HG03108 (cell line): ENCODE data around the gene RCL1.

Experiments used
- ATAC-seq: cut with Tn5 transposase; IDR thresholded peaks from one replicate; pipeline ENCODE4 v1.9.1; 2021; ENCODE audit warnings: moderate library complexity; ENCODE audit not compliant: unreplicated experiment

Gene RCL1

DNA sequence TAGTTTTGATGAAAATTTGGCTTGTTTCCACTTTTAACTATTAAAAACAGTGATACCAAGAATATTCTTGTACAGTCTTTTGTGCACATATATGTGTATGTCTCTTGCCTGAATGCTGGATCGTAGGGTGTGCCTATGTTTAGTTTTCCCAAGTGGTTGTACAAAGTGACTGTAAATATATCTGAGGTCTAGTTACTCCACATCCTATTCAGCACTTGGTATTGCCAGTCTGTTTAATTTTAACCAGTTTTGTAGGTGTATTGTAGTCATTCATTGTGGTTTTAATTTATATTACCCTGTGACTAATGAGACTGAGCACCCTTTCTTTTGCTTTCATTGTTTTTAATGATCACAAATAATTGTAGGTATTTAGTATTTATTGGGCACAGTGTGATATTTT lies 17.8 kb downstream of the RCL1 start:
- ATAC-seq, result no peak

DNA sequence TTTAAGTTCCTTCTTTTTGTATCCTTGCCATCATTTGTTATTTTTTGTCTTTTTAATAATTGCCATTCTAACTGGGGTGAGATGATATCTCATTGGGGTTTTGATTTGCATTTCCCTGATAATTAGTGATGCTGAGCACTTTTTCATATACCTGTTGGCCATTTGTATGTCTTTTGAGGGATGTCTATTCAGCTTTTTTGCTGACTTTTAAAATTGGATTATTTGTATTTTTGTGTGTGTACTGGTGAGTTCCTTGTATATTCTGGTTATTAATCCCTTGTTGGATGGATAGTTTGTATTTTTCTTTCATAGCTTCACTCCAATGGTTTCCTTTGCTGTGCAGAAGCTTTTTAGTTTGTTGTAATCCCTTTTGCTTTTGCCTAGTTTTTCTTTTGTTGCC lies 19.1 kb downstream of the RCL1 start:
- no peak for ATAC-seq

DNA sequence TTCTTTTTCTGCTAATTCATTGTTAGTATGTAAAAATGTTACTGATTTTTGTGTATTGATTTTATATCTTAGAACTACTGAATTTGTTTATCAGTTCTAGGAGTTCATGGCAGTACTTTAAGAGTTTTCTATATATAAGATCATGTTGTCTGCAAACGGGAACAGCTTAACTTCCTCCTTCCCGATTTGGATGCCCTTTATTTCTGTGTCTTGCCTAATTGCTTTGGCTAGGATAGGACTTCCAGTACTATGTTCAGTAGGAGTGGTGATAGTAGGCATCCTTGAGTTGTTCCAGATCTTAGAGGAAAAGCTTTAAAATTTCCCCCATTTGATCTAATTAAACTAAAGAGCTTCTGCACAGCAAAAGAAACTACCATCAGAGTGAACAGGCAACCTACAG lies 20.1 kb downstream of the RCL1 start:
- no peak for ATAC-seq

DNA sequence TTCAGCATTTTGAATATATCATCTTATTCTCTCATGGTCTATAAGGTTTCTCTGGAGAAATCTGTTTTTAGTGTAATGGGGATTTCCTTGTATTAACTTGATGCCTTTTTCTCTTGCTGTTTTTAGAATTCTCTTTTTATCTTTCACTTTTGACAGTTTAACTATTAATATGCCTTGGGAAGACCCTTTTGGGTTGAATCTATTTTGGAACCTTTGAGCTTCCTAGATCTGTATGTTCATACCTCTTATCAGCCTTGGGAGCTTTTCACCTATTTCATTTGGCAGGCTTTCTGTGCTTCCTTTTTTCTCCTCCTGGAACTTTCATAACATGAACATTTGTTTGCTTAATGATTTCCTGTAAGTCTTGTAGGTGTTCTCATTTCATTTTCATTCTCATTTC lies 22.2 kb downstream of the RCL1 start:
- peak; percentile 66 for ATAC-seq

DNA sequence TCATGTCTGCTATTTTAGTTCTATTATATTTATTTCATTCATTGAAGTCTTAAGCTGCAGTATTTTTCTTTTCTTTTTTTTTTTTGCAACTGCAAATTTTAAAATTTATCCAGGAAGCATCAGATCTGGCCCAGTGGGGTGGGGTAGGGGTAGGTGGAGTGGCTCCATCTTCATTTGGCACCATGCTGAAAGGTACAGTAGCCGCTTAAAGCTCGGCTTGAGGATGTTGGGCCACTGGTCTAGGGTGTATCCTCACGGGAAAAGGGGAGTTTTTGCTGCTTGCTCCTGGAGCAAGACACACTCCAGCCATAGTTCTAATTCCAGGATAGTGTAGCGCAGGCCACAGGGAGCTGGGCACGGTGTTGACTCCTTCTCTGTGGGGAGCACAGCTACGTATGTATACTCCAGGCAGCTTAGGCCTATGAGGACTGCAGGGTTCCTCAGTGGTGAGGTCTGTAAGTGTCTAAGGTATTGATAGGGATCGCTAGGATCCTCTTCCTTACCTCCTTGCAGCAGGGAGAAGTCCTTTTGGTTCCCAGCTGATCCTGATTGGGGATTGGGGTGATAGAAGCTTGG lies 22.7 kb downstream of the RCL1 start:
- ATAC-seq, result no peak

DNA sequence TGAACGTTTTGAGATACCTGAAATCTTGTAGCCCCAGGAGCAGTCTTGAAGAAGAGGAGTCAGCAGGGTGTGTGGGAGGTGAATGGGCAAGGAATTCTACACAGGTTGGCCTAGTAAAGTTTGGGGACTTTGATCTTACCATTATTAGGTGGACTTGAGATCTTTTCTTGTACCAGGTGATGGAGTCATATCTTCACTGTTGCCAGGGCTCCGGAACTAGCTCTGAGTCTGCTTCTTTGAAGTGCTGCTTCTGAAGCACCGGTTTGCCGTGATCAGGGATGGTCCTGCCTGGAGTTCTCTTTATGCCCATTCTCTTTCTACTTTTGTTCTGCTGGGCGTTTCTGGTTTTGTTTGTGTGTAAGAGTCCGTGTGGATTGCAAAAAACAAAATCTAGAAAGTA lies 27.4 kb downstream of the RCL1 start:
- ATAC-seq, result no peak

DNA sequence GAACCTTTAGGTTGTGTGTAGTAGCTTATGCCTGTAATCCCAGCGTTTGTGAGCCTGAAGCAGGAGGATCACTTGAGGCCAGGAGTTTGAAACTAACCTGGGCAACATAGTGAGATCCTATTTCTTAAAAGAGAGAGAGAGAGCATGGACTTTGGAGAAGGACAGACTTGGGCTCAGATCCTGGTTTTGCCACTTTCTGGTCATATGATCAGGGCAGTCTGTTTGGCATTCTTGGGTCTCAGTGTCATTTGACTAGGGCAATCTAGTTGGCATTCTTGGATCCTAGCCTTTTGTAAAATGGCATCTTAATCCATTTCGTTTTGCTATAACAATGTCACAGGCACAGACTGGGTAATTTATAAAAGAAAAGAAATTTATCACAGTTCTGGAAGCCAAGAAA lies 28.4 kb downstream of the RCL1 start:
- no peak for ATAC-seq

DNA sequence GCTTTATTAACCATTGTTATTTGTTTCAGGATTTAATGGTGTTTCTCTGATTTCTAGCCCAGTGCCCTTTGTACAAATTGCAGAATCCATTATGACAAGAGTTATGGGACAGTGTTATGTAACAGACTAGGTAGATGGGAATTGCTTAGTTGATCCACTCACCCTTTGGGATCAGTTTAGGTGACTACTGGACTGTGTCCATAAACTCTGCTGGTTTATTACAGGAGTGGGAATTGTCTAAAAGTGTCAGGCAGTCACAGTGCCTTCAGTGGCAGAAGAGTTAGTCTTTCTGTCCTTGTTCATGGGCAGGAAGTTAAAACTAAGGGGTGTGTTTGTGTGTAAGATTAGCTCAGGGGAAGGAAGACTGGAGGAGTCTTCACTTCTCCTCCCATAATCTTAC lies 29.3 kb downstream of the RCL1 start:
- ATAC-seq, result no peak

DNA sequence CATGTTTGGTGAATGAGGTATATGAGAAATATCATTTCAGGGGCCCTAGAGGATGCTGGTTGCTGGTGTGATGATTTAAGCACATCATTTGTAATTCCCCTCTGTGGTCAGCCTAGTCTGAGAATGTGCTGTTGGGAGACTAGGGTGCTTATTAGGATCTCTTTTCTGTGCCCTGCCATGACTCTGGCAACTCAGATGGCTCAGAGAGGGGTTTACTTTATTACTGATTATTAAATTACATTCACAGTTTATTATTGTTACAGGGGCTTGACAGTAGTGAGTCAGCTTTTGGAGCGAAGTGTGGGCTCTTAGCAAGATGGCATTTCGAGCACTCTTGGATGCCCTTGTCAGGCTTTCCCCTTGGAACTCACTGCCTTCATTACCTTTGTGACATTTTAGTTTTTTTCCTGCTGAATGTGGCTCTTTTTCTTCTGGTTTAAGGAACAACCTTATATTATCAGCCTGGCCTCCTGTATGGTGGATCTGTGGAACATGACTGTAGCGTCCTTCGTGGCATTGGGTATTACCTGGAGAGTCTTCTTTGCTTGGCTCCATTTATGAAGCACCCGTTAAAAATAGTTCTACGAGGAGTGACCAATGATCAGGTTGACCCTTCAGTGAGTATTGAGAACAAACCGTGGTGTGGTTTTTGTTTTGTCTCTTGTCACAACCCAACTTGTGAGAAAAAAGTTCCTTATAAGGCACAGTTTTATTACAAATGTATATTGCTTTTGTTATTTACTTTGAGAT lies 33.8 kb downstream of the RCL1 start:
- ATAC-seq, result no peak

DNA sequence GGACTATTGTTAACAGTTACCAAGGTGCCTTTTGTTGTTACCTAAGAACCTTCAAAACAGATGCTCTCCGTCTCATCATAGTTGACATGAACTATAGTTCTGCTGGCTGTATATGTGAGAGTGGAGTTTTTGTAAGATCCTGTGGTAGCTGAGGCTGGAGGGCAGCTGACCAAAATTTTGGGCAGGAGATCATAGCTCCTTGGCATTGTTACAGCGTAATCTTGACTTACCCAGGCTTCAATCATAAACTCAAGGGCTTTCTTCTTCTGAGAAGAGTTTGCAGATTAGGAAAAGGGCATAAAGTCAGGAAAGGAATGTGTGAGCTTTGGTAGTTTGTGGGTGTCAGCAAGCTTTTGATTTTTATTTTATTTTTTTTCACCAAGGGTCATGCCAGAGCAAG lies 34.5 kb downstream of the RCL1 start:
- no peak for ATAC-seq

DNA sequence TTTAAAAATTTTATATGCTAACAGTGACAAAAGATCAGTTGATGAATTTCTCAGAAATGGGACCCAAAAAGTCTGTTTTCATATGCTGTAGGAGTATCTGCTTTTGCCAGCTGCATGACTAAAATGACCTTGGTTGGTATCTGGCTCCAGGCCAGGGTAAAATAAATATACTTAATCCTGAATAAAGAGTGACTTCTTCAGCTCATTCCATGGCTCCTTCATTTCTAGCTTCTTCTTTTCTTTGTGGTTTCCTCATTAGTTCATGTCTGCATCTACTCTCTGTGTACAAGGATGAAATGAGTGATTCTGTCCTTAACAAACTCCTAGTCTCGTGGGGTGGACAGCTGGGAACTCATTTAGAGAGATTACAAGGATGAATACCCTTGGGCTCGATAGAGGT lies 36.0 kb downstream of the RCL1 start:
- no peak for ATAC-seq

DNA sequence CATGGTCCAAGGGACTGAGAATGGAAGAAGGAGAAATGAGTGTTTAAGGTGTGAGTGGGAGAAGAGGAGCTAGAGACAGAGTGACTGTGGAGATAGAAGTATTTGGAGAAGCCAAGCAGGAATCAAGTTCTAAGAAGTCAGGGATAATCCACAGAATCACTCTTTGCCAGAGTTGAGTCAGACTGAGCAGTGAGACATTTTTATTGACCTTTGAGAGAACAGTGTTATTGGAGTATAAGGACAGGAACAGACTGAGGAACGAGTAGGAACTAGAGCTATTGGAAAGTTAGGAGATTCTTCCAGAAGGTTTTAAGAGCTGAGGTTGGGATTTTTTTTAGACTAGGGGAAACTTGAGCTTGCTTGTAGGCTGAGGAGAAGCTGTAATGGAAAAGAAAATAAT lies 37.2 kb downstream of the RCL1 start:
- ATAC-seq, result no peak

DNA sequence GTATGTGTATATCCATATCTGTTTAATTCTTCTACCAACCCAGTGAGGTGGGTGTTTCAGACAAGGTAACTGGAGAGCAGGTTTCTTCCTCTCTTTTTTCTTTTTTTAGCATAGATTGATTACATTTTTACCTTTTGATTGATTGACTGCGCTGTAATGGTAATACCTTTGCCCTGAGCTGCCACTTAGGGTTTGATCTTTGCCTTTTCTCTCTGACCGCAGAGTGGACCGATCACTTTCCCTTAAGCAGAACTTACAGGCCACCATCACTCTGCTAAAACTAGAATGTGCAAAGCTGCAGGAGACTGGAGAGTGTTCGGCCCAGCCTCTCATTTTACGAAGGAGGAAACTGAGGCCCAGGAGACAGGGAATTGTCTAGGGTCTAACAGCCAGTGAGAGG lies 38.0 kb downstream of the RCL1 start:
- ATAC-seq, result no peak

DNA sequence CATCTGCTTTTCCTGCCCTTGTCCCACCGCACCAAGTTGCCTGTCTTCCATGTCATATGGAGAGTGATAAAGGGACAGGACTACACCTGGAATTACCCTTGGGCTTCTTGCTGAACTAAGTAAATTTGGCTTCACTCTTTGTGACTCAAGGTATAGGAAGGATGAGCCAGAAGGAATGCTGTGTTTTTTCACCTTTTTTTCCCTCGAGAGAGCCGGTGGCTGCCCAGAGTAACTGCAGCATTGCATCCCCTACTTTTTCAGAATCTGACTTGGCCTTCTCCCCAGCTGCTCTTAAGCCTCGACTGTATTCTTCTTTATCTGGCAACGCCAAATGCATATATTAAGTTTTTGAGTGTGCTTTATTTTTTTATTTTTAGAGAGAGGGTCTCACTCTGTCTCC lies 38.4 kb downstream of the RCL1 start:
- ATAC-seq, result no peak

DNA sequence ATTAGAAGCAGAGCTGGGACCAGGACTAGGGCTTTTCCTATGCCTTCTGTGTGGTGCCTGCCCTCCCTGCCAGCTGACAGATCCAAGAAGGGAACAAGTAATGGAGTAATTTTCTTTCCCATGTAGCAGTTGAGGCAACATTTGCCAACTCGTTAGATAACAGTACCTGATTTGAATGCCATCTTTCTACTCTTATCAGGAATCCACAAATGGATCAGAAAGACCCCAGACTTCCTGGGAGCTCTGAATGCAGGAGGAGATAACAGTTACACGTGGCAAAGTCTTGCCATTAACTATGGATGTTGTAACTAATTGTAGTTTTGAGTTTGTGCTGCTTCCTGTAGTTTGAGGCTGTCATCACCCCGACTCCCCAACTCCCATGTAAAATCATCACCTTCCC lies 39.2 kb downstream of the RCL1 start:
- no peak for ATAC-seq

DNA sequence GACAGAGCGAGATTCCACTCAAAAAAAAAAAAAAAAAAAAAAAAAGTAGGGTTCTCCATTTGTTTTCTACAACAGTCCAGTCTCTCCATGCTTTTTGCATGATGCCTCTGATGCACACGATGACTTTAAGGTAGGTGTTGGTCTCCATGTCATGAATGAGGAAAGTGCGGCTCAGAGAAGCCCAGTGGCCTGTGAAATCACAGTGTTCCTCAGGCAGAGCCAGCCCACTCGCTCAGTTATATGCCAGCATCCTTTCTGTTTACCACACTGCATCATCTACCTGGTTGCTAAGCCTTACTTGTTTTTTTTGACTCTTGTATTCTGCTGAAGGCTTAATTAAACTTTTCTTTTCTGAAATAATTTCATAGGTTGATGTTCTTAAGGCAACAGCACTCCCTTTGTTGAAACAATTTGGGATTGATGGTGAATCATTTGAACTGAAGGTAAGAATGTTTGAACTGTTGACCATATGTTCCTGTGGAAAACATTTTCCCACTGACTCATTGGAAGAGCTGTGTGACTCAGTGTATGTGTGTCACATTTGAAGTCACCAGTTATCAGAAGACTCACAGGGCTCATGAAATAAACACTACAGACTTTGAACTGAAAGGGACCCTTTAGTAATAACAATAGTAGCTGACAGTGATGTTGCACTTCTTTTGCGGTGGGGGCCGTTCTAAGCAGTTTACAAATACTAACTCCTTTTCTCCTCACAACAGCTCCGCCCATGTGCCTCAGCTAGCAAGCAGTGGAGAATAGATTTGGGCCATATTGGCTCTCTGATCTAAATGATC lies 40.2 kb downstream of the RCL1 start:
- no peak for ATAC-seq

DNA sequence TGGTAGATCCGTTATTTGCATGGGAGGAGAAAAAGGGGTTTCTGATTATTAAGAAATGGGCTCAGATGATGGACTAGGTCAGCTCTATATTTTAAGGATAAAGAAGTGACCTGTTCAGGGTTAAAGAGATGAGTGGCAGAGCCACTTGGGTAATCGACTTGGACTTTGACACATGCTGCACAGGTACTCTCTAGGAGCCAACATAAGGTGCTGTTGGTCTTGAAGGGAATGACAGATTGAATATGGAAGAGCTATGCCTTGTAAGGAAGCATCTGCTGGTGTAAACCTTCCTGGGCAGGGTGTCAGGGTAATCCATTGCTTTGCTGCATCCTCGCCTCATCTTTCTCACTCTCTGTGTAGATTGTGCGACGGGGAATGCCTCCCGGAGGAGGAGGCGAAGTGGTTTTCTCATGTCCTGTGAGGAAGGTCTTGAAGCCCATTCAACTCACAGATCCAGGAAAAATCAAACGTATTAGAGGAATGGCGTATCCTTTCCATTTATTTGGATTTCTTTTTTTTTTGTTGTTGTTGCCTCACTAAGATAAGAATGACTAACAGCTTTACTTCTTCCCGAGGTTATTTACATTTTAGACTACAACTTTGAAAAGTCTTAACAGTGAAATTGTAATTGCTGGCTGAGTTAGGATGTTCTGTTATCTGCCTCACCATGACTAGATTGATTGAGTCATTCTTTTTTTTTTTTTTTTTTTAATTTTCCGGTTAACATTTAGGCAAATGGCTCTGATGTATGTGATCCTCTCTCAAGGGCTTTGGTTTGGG lies 41.2 kb downstream of the RCL1 start:
- ATAC-seq, result no peak

DNA sequence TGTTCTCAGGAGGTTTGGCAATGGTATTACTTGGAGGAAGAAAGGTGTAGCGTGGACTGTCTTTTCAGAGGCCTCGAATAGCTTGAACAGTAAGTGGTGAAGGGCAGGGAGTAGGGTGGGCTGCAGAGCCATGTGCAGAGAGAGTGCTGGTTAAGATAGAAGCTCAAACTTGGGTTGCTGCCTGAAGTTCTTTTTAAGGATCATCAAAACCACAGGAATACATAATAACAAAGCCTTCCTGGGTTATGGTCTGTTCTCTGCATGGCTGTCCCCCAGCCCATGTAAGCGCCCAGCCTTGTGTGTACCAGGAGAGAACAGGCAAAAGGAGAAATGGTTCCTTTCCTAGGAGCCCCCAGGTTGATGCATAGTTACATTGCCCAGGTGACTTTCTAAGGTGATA lies 43.9 kb downstream of the RCL1 start:
- no peak for ATAC-seq

DNA sequence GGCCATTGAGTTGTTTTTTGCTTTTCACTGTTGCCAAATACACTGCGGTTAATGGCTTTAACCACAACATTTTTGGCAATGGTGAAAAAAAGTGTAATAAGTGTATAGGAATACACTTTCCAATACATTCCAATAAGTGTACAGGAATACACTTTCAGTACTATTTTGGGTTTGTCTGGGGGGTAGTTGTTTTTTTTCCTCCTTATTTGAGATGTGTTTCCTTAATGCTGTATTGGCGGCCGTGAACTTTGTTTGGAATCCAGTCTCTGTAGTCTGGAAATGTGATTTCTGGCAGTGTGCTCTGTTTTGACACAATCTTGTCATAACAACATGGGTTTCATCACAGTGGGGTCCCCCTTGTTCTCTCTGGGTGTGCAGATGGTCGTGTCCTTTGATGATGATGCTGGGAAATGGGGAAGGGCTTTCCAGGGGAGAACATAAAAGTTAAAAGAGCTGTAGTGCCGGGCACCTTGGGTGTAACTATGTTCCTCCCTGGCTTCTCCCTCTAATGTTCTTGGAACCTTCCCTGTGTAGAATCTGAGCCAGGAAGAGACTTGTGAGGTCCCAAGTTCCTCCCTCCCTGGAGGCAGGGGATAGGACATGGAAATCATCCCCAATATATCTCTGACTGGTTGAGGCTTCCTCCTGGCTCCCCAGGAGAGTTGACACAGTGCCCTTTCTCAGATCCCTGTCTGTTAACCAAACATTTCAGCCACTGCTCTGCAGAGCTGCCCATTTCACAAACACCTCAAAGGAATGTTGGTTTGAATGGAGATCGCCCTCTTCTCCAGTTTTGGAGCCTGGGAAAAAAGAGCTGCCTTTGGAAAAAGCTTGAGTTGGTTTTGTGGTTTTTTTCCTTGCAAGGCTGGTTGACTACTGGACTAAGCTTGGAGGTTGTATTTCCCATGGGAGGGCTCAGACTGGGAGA lies 44.8 kb downstream of the RCL1 start:
- ATAC-seq, result no peak

DNA sequence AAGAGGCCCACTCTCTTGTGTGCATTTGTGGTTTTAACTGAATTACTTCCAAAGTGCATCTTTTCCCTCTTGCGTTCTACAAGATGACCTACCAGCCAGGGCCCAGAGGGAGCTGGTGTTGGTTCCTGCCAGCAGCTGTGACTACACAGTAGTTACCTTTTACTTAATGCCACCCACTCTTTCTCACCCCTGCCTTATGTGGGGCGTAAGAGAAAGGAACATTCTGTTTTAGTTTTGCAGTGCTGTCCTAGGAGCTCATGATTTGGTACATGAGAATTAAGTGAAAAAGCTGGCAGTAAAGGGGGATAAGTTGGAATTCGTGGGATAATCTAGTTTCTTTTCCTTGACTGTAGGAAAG lies 45.4 kb downstream of the RCL1 start:
- ATAC-seq, result no peak
